NB4 (cell line): ENCODE data around the gene ITIH1.

Experiments used
- DNase-seq: peaks from one replicate; pipeline ENCODE4 v3.0.0; 2010; ENCODE audit warnings: low read depth
- H3K4me3 ChIP-seq: one replicate; pipeline ENCODE4 v1.5.1; 2011; ENCODE audit warnings: mild to moderate bottlenecking, low read depth, low read length, moderate library complexity
- MAX ChIP-seq: IDR thresholded peaks from 2 replicates; pipeline ENCODE4 v1.6.1; 2011; ENCODE audit warnings: low read depth, low read length
- MYC ChIP-seq: IDR thresholded peaks from 2 replicates; pipeline ENCODE4 v1.6.1; 2011; ENCODE audit warnings: low read depth, low read length
- POLR2A ChIP-seq: IDR thresholded peaks from 2 replicates; pipeline ENCODE4 v1.6.1; 2011; ENCODE audit warnings: mild to moderate bottlenecking; ENCODE audit not compliant: insufficient read length; ENCODE audit errors: extremely low read depth
- TF ChIP-seq, protein P1 (sequence below): IDR thresholded peaks from one replicate; pipeline ENCODE4 v1.5.1; 2012; ENCODE audit warnings: low read depth, low read length

ITIH1 gene

DNA sequence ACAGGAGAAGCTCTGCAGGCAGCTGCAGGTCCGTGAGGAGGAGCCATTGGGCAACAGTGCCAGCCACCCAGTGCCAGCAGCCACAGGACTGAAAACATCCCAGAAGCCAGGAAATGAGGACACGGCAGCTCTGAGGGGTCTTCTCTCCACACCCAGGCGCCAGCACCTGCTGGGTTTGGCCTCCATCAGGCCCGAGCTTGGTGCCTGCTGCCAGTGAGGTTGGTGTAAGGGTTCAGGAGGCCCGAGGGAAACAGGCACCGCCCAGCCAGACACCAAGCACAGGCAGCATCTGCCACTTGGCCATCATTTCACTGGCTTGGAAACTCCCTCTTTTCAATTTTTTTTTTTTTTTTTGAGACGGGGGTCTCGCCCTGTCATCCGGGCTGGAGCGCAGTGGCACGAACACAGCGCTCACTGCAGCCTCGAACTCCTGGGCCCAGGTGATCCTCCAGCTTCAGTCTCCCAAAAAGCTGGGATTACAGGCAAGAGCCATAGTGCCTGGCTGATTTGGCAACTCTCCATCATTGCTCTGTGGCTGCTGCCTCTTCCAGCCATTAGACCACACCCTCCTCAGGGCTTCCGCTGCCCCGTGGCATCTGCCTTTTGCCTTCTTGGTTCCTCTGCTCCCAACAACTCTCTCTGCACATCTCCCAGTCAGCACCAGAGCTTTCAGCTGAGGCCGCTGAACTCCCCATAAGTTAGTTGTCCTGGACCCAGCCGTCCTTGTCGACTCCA is 15.7 kb downstream of the ITIH1 start:
- H3K4me3 ChIP-seq = no peak overlapping the region
- TF ChIP-seq POLR2A (no peak), MYC (no peak), MAX (no peak)
- TF ChIP-seq, protein P1, sequence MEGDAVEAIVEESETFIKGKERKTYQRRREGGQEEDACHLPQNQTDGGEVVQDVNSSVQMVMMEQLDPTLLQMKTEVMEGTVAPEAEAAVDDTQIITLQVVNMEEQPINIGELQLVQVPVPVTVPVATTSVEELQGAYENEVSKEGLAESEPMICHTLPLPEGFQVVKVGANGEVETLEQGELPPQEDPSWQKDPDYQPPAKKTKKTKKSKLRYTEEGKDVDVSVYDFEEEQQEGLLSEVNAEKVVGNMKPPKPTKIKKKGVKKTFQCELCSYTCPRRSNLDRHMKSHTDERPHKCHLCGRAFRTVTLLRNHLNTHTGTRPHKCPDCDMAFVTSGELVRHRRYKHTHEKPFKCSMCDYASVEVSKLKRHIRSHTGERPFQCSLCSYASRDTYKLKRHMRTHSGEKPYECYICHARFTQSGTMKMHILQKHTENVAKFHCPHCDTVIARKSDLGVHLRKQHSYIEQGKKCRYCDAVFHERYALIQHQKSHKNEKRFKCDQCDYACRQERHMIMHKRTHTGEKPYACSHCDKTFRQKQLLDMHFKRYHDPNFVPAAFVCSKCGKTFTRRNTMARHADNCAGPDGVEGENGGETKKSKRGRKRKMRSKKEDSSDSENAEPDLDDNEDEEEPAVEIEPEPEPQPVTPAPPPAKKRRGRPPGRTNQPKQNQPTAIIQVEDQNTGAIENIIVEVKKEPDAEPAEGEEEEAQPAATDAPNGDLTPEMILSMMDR = no peak
- DNase-seq = no peak

DNA sequence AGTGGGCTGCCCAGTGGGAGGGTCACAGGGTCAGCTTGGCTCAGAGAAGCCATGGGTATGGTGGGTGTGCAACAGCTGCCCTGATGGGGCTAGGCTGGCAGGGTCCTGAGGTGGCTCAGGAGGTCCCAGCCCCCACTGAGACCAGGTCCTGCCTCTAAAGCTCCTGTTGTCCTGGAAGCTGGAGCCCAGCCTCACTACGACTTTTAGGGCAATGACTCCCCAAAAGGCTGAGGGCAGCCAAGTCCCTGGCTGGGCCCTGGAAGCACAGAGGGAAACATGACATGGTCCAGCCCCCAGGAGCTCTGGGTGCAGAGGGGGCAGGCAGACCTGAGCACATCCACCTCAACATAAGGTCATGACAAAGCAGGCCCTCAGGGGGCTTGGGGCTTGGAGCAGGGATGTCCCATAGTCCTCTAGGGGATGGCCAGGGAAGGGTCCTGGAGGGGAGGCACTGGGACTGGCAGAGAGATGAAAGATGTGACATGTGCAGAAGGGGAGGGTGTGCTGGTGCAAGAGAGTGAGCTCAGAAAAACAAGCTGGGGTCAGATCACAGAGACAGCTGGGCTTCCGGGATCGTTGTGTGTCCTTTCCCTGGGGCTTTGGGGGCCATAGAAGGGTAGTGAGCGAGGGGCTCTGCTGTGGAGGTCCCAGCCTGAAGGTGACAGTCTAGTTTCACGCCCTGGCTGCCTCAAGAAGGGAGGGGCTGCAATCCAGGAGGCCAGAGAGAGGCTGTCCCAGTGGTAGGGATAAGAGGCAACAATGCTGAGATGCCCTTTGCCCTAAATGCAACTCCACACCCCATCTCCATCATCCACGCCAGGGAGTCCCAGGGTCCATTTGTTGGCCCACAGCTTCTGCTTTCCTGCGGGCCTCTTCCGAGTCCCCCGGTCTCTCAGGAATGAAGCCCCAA is 16.6 kb downstream of the ITIH1 start:
- H3K4me3 ChIP-seq = no peak overlapping the region
- TF ChIP-seq POLR2A = no peak
- TF ChIP-seq MAX = no peak
- DNase-seq = no peak

DNA sequence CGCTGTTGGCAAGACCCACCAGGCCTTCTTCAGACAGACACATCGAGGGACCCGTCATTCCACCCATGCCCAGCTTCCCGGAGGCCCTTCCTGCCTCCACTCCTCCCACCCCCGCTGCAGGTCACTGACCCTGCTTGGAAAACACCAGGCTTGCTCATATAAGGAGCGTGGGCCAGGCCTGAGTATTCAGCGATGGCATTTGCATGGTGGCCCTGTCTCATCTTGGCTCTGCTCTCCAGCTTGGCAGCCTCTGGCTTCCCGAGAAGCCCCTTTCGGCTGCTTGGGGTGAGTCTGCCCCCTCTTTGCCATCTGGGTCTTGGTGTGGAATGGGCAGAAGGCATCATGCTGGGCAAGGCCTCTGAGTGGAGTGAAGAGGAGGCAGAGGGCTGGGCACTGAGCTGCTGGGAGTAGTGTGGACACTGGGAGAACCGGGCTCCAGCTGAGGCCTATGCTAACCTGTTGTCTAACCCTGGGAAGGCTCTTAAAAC is 17.3 kb downstream of the ITIH1 start, which contains the start of gene ITIH3:
Gene ITIH3 (plus strand): TSS at position 185 of the 488 bp plus-strand sequence. CDS start 8 bp downstream, at position 193.
- TF ChIP-seq, protein P1 = no peak
- TF ChIP-seq MAX = no peak
- no peak for TF ChIP-seq MYC
- no peak for TF ChIP-seq POLR2A
- H3K4me3 ChIP-seq = no peak within 1 kb of the TSS
- no peak for DNase-seq

GRCh38 chr3:52795298-52795900 is 18.0 kb downstream of the ITIH1 start:
- H3K4me3 ChIP-seq = no peak overlapping the region
- no peak for DNase-seq
- TF ChIP-seq MYC (no peak), POLR2A (no peak), MAX (no peak)
- TF ChIP-seq, protein P1 = no peak

GRCh38 chr3:52796411-52796810 is 19.0 kb downstream of the ITIH1 start:
- no peak for DNase-seq
- TF ChIP-seq MYC = no peak
- no peak for TF ChIP-seq MAX
- no peak for TF ChIP-seq POLR2A
- TF ChIP-seq, protein P1 = no peak
- H3K4me3 ChIP-seq = no peak overlapping the region
